ENCODE data around the gene TRIP11.

Gene TRIP11

GRCh38 chr14:91953170-91953985 is 86.5 kb downstream of the TRIP11 start:
- no peak for DNase-seq

GRCh38 chr14:91947475-91948184 is 92.2 kb downstream of the TRIP11 start, which contains the start of gene FBLN5:
TSS of gene FBLN5 (minus strand) at chr14:91947694. CDS start at chr14:91947229, 465 bp downstream.
- DNase-seq, result peak; percentile 46

GRCh38 chr14:91946622-91947474 is 93.0 kb downstream of the TRIP11 start:
- DNase-seq, result peak; percentile 44

- DNase-seq, result no peak
Measured at GRCh38 chr14:91945751-91946621, 93.9 kb downstream of the TRIP11 start.

GRCh38 chr14:91942946-91943345 is 96.9 kb downstream of the TRIP11 start:
- DNase-seq, result no peak

- DNase-seq, result no peak
Measured at GRCh38 chr14:91942128-91942527, 97.7 kb downstream of the TRIP11 start.

GRCh38 chr14:91940209-91940608 is 99.7 kb downstream of the TRIP11 start:
- DNase-seq, result no peak

- DNase-seq, result no peak
Measured at GRCh38 chr14:91935586-91935985, 104.3 kb downstream of the TRIP11 start.

- DNase-seq, result no peak
Measured at GRCh38 chr14:91934554-91935285, 105.1 kb downstream of the TRIP11 start.

GRCh38 chr14:91931478-91932088 is 108.3 kb downstream of the TRIP11 start:
- no peak for DNase-seq

- DNase-seq, result no peak
Measured at GRCh38 chr14:91929700-91930099, 110.2 kb downstream of the TRIP11 start.

GRCh38 chr14:91927800-91928199 is 112.1 kb downstream of the TRIP11 start:
- DNase-seq, result no peak

GRCh38 chr14:91927191-91927590 is 112.7 kb downstream of the TRIP11 start:
- no peak for DNase-seq

GRCh38 chr14:91926131-91926890 is 113.5 kb downstream of the TRIP11 start:
- DNase-seq, result no peak

GRCh38 chr14:91925727-91926121 is 114.1 kb downstream of the TRIP11 start:
- no peak for DNase-seq

GRCh38 chr14:91925001-91925726 is 114.7 kb downstream of the TRIP11 start:
- DNase-seq, result no peak

- DNase-seq, result no peak
Measured at GRCh38 chr14:91920526-91920925, 119.3 kb downstream of the TRIP11 start.

- DNase-seq, result no peak
Measured at GRCh38 chr14:91919814-91920213, 120.0 kb downstream of the TRIP11 start.

- no peak for DNase-seq
Measured at GRCh38 chr14:91918186-91918883, 121.5 kb downstream of the TRIP11 start.

Data from NCI-H69 (cell line).